ENCODE measurements around the gene NKAIN4.

Gene NKAIN4

DNA sequence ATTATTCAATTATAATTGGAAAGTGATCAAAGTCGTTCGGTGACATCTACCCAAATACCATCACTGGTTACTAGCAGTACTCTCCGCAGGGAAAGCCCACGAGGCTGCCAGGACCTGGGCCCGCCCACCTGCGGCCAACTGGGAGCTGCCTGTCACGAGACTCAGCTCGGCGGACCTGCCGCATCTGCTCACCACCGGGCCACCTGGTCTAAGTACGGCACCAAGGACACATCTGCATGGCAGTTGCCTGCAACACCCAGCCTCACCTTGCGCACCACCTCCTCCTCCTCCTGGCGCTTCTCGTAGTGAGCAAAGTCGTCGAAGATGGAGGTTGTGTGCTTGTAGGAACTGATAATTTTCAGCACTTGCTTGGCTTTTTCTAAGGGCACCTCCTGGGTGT lies 52.2 kb downstream of the NKAIN4 start:
- TF ChIP-seq YY1 (IDR thresholded peaks at IDR 0.05; ENCODE audit: low read depth), result no peak
- no peak for TF ChIP-seq FOXM1 (IDR thresholded peaks at IDR 0.05; ENCODE audit: borderline replicate concordance, low read depth)
- no peak for TF ChIP-seq NFIC (IDR thresholded peaks at IDR 0.05)
- no peak for TF ChIP-seq TCF12 (IDR thresholded peaks at IDR 0.05; ENCODE audit: low read depth)
- TF ChIP-seq ZBTB7A (IDR thresholded peaks at IDR 0.05; ENCODE audit: low read depth), result no peak
- no peak for TF ChIP-seq EP300 (IDR thresholded peaks at IDR 0.05; ENCODE audit: borderline replicate concordance)
- TF ChIP-seq TEAD4 (IDR thresholded peaks at IDR 0.05), result no peak
- no peak for TF ChIP-seq RAD21 (IDR thresholded peaks at IDR 0.05; ENCODE audit: low read depth)
- TF ChIP-seq REST (IDR thresholded peaks at IDR 0.05; ENCODE audit: low read depth), result no peak

GRCh38 chr20:63198606-63199005 lies 55.7 kb downstream of the NKAIN4 start:
- TF ChIP-seq ZBTB7A (IDR thresholded peaks at IDR 0.05; ENCODE audit: low read depth) (no peak), NFIC (IDR thresholded peaks at IDR 0.05) (no peak), FOXM1 (IDR thresholded peaks at IDR 0.05; ENCODE audit: borderline replicate concordance, low read depth) (no peak), EP300 (IDR thresholded peaks at IDR 0.05; ENCODE audit: borderline replicate concordance) (no peak), EGR1 (IDR thresholded peaks at IDR 0.05) (no peak), RAD21 (IDR thresholded peaks at IDR 0.05; ENCODE audit: low read depth) (no peak), CEBPB (IDR thresholded peaks at IDR 0.05) (no peak), MAX (IDR thresholded peaks at IDR 0.05) (no peak), USF1 (IDR thresholded peaks at IDR 0.05) (no peak), TEAD4 (IDR thresholded peaks at IDR 0.05) (no peak), REST (IDR thresholded peaks at IDR 0.05; ENCODE audit: low read depth) (no peak), TCF12 (IDR thresholded peaks at IDR 0.05; ENCODE audit: low read depth) (no peak), TAF1 (IDR thresholded peaks at IDR 0.05; ENCODE audit: low read depth) (no peak), CREB1 (IDR thresholded peaks at IDR 0.05; ENCODE audit: low read depth) (no peak), YY1 (IDR thresholded peaks at IDR 0.05; ENCODE audit: low read depth) (no peak)

- TF ChIP-seq TAF1 (IDR thresholded peaks at IDR 0.05; ENCODE audit: low read depth) (no peak), EP300 (IDR thresholded peaks at IDR 0.05; ENCODE audit: borderline replicate concordance) (no peak), TCF12 (IDR thresholded peaks at IDR 0.05; ENCODE audit: low read depth) (no peak), EGR1 (IDR thresholded peaks at IDR 0.05) (no peak), USF1 (IDR thresholded peaks at IDR 0.05) (no peak), TEAD4 (IDR thresholded peaks at IDR 0.05) (no peak), RAD21 (IDR thresholded peaks at IDR 0.05; ENCODE audit: low read depth) (no peak), FOXM1 (IDR thresholded peaks at IDR 0.05; ENCODE audit: borderline replicate concordance, low read depth) (no peak), ZBTB7A (IDR thresholded peaks at IDR 0.05; ENCODE audit: low read depth) (no peak)
Measured at GRCh38 chr20:63196768-63197470, 57.3 kb downstream of the NKAIN4 start.

- TF ChIP-seq YY1 (IDR thresholded peaks at IDR 0.05; ENCODE audit: low read depth) (no peak), EGR1 (IDR thresholded peaks at IDR 0.05) (no peak), USF1 (IDR thresholded peaks at IDR 0.05) (no peak), TAF1 (IDR thresholded peaks at IDR 0.05; ENCODE audit: low read depth) (no peak), EP300 (IDR thresholded peaks at IDR 0.05; ENCODE audit: borderline replicate concordance) (no peak), NFIC (IDR thresholded peaks at IDR 0.05) (no peak), CEBPB (IDR thresholded peaks at IDR 0.05) (no peak), FOXM1 (IDR thresholded peaks at IDR 0.05; ENCODE audit: borderline replicate concordance, low read depth) (no peak), ZBTB7A (IDR thresholded peaks at IDR 0.05; ENCODE audit: low read depth) (no peak), RAD21 (IDR thresholded peaks at IDR 0.05; ENCODE audit: low read depth) (no peak), TCF12 (IDR thresholded peaks at IDR 0.05; ENCODE audit: low read depth) (no peak), TEAD4 (IDR thresholded peaks at IDR 0.05) (no peak), CREB1 (IDR thresholded peaks at IDR 0.05; ENCODE audit: low read depth) (no peak)
Measured at GRCh38 chr20:63194797-63195173, 59.5 kb downstream of the NKAIN4 start.

GRCh38 chr20:63194007-63194796 lies 60.1 kb downstream of the NKAIN4 start:
- TF ChIP-seq CREB1 (IDR thresholded peaks at IDR 0.05; ENCODE audit: low read depth), result no peak
- TF ChIP-seq EGR1 (IDR thresholded peaks at IDR 0.05), result no peak
- no peak for TF ChIP-seq USF1 (IDR thresholded peaks at IDR 0.05)
- no peak for TF ChIP-seq NFIC (IDR thresholded peaks at IDR 0.05)
- TF ChIP-seq TCF12 (IDR thresholded peaks at IDR 0.05; ENCODE audit: low read depth), result no peak
- no peak for TF ChIP-seq MAX (IDR thresholded peaks at IDR 0.05)
- no peak for TF ChIP-seq CEBPB (IDR thresholded peaks at IDR 0.05)
- no peak for TF ChIP-seq ZBTB7A (IDR thresholded peaks at IDR 0.05; ENCODE audit: low read depth)
- TF ChIP-seq YY1 (IDR thresholded peaks at IDR 0.05; ENCODE audit: low read depth), result no peak
- TF ChIP-seq RAD21 (IDR thresholded peaks at IDR 0.05; ENCODE audit: low read depth), result no peak
- no peak for TF ChIP-seq TEAD4 (IDR thresholded peaks at IDR 0.05)
- no peak for TF ChIP-seq EP300 (IDR thresholded peaks at IDR 0.05; ENCODE audit: borderline replicate concordance)
- TF ChIP-seq TAF1 (IDR thresholded peaks at IDR 0.05; ENCODE audit: low read depth), result no peak
- no peak for TF ChIP-seq REST (IDR thresholded peaks at IDR 0.05; ENCODE audit: low read depth)
- TF ChIP-seq FOXM1 (IDR thresholded peaks at IDR 0.05; ENCODE audit: borderline replicate concordance, low read depth), result no peak
